GM23338 (cell line): Measurements from ENCODE around the gene PPP1R2.

Source experiments
- CTCF ChIP-seq, 2 experiments: fragments of 200-600 bp in 1 of 2; sonication (generic) in 1 of 2; conservative IDR thresholded peaks; 2 replicates each; pipeline versions ENCODE4 v1.5.1 to v1.6.1; 2016 to 2017; ENCODE audit warnings: antibody characterized with exemption in 2 of 2, low read depth in 2 of 2, mild to moderate bottlenecking in 2 of 2, moderate library complexity in 1 of 2
- EZH2 ChIP-seq: fragments of 200-600 bp; sonication (generic); IDR thresholded peaks from one replicate; pipeline ENCODE4 v1.8.0; 2017; ENCODE audit warnings: antibody characterized with exemption, mild to moderate bottlenecking, low read depth; ENCODE audit not compliant: unreplicated experiment
- JUNB ChIP-seq: IDR thresholded peaks from one replicate; pipeline ENCODE4 v1.6.1; 2016; ENCODE audit warnings: antibody characterized with exemption; ENCODE audit not compliant: unreplicated experiment
- POLR2AphosphoS5 ChIP-seq: IDR thresholded peaks from 2 replicates; pipeline ENCODE4 v1.6.1; 2016; ENCODE audit warnings: antibody characterized with exemption, low read depth

GRCh38 chr3:195532834-195533233 lies 10.3 kb downstream of the PPP1R2 start:
- TF ChIP-seq EZH2 = no peak
- no peak for TF ChIP-seq POLR2AphosphoS5
- TF ChIP-seq CTCF (conservative IDR thresholded peaks at IDR 0.05; ENCODE audit: low read depth in 2 of 2) = no peak
- no peak for TF ChIP-seq JUNB
